Measurements from ENCODE around the gene AKR7A2. TPM values are rescaled to one million over a fixed set of nuclear protein-coding genes. Genes with fewer than 3 reads are reported as not detected.

The AKR7A2 gene
- total RNA-seq, 1 experiment from 2014 or later: 86.6 TPM

GRCh38 chr1:19356266-19356665 is 44.3 kb upstream of the AKR7A2 start:
- H3K9me3 ChIP-seq (ENCODE audit: control insufficient read depth, insufficient read depth, low read depth, low read length): no peaks in the 10 kb centered on the region
- ChIA-PET CTCF (no interaction called here), POLR2A (interaction anchor here (0.6 kb wide), 1 partner anchor 156 kb away, joined by 5 read pairs; no protein-coding TSS in a partner anchor)
- H3K4me3 ChIP-seq (ENCODE audit: low read depth in 2 of 2, low read length in 2 of 2): no peak overlapping the region
- intact Hi-C loops (cut with micrococcal nuclease; ENCODE audit: unreplicated experiment): no loop called here
- no TSS peak for BruUV-seq (replicated peaks)
- ATAC-seq (peak; percentile 31; the same call in 1 of the 2 replicates), DNase-seq (ENCODE audit: low read depth, low spot score) (no peak)
- no peaks in the 10 kb centered on the region for H3K27me3 ChIP-seq (ENCODE audit: control insufficient read depth, insufficient read depth, low read length)
- peaks cover 11% of the 10 kb centered on the region; the same call in 1 of the 2 replicates for H3K4me1 ChIP-seq (ENCODE audit: control insufficient read depth, insufficient read depth, low read length)
- in situ Hi-C loops (cut with HindIII; ENCODE audit: low pct_unique_long_range_greater_than_20kb, low sequenced_read_pairs): no loop called here
- H3K36me3 ChIP-seq (ENCODE audit: control insufficient read depth, insufficient read depth, low read length): peaks cover 5% of the 10 kb centered on the region
- no peak for TF ChIP-seq CTCF (IDR thresholded peaks at IDR 0.05)
- no peak for TF ChIP-seq SIN3A (IDR thresholded peaks at IDR 0.05; ENCODE audit: borderline replicate concordance, insufficient read depth, low read depth, low read length)
- TF ChIP-seq TCF7L2 (IDR thresholded peaks at IDR 0.05; ENCODE audit: low read depth, low read length): no peak
- 0 out of 4 replicates have a peak, but pooled peaks of 1 of the 2 experiments have one; percentile 4 for TF ChIP-seq REST (IDR thresholded peaks at IDR 0.05; ENCODE audit: insufficient read depth in 1 of 2, low read depth in 2 of 2, low read length in 1 of 2)
- TF ChIP-seq POLR2AphosphoS5 (IDR thresholded peaks at IDR 0.05; ENCODE audit: low read depth, low read length): no peak
- peak overlapping the region; percentile 42; the same call in 1 of the 2 replicates for H3K27ac ChIP-seq (ENCODE audit: low read length)

GRCh38 chr1:19354531-19354981 is 42.6 kb upstream of the AKR7A2 start:
- Histone ChIP-seq H3K27ac (ENCODE audit: low read length) (no peak overlapping the region; the same call in 1 of the 2 replicates), H3K36me3 (ENCODE audit: control insufficient read depth, insufficient read depth, low read length) (peaks cover 5% of the 10 kb centered on the region), H3K4me3 (ENCODE audit: low read depth in 2 of 2, low read length in 2 of 2) (no peak overlapping the region), H3K27me3 (ENCODE audit: control insufficient read depth, insufficient read depth, low read length) (no peaks in the 10 kb centered on the region), H3K9me3 (ENCODE audit: control insufficient read depth, insufficient read depth, low read depth, low read length) (no peaks in the 10 kb centered on the region), H3K4me1 (ENCODE audit: control insufficient read depth, insufficient read depth, low read length) (peaks cover 11% of the 10 kb centered on the region; the same call in 1 of the 2 replicates)
- DNase-seq (ENCODE audit: low read depth, low spot score) (no peak), ATAC-seq (peak; percentile 32; the same call in 1 of the 2 replicates)
- in situ Hi-C loops (cut with HindIII; ENCODE audit: low pct_unique_long_range_greater_than_20kb, low sequenced_read_pairs): no loop called here
- intact Hi-C loops (cut with micrococcal nuclease; ENCODE audit: unreplicated experiment): no loop called here
- BruUV-seq (replicated peaks): no TSS peak
- TF ChIP-seq CTCF (IDR thresholded peaks at IDR 0.05): no peak
- TF ChIP-seq TCF7L2 (IDR thresholded peaks at IDR 0.05; ENCODE audit: low read depth, low read length): no peak
- no peak for TF ChIP-seq REST (IDR thresholded peaks at IDR 0.05; ENCODE audit: insufficient read depth in 1 of 2, low read depth in 2 of 2, low read length in 1 of 2)
- POLR2A ChIA-PET: no interaction called here
- CTCF ChIA-PET: no interaction called here

Data from Panc1 (cell line).